Uterus (tissue), 2 donors: Measurements from ENCODE around the gene UBE3C.

Experiments used
- POLR2A ChIP-seq, 2 donors: fragments of 450-650 bp; IDR thresholded peaks; one replicate each; pipeline ENCODE4 v1.6.1; 2016; ENCODE audit warnings: antibody characterized with exemption in 2 of 2, mild to moderate bottlenecking in 1 of 2, moderate library complexity in 1 of 2
- TF ChIP-seq, protein P1 (sequence below), 4 experiments: fragments of 200-600 bp in 2 of 4; fragments of 450-650 bp in 2 of 4; sonication (generic) in 2 of 4; IDR thresholded peaks; one replicate each; pipeline ENCODE4 v1.5.1; 2016 to 2019; ENCODE audit warnings: antibody characterized with exemption in 4 of 4, mild to moderate bottlenecking in 2 of 4, moderate library complexity in 1 of 4

DNA sequence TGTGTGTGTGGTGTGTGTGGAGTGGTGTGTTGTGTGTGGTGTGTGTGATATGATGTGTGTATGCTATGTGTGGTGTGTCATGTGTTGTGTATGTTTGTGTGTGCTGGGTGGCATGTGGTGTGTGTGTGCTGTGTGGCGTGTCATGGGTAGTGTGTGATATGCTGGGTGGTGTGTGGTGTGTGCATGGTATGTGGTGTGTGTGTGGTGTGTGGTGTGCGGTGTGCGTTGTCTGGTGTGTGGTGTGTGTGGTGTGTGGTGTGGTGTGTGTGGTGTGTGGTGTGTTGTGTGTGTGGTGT, 160.5 kb downstream of the UBE3C start:
- TF ChIP-seq, protein P1, sequence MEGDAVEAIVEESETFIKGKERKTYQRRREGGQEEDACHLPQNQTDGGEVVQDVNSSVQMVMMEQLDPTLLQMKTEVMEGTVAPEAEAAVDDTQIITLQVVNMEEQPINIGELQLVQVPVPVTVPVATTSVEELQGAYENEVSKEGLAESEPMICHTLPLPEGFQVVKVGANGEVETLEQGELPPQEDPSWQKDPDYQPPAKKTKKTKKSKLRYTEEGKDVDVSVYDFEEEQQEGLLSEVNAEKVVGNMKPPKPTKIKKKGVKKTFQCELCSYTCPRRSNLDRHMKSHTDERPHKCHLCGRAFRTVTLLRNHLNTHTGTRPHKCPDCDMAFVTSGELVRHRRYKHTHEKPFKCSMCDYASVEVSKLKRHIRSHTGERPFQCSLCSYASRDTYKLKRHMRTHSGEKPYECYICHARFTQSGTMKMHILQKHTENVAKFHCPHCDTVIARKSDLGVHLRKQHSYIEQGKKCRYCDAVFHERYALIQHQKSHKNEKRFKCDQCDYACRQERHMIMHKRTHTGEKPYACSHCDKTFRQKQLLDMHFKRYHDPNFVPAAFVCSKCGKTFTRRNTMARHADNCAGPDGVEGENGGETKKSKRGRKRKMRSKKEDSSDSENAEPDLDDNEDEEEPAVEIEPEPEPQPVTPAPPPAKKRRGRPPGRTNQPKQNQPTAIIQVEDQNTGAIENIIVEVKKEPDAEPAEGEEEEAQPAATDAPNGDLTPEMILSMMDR (IDR thresholded peaks at IDR 0.05): no peak
- TF ChIP-seq POLR2A (IDR thresholded peaks at IDR 0.05): no peak
